SK-N-MC (cell line): ENCODE measurements around the gene HINT2.
A peak's percentile ranks its signal among the peaks of the same experiment; 100 is the strongest.

Source experiments
- DNase-seq: peaks from one replicate; pipeline ENCODE4 v3.0.0-alpha.2; 2011; ENCODE audit warnings: low read depth, low spot score
- H3K27ac ChIP-seq: fragments of 200-600 bp; sonication (generic); 2 replicates; pipeline ENCODE4 v1.5.1; 2016; ENCODE audit warnings: mixed run types
- H3K36me3 ChIP-seq: fragments of 200-600 bp; sonication (generic); 2 replicates; pipeline ENCODE4 v1.6.1; 2017; ENCODE audit warnings: antibody characterized with exemption, low read length, mixed read lengths; ENCODE audit not compliant: insufficient read depth
- H3K4me3 ChIP-seq: fragments of 200-600 bp; sonication (generic); 2 replicates; pipeline ENCODE4 v1.5.1; 2016
- H3K9ac ChIP-seq: fragments of 200-600 bp; sonication (generic); 2 replicates; pipeline ENCODE4 v1.8.0; 2017; ENCODE audit warnings: mixed run types, mixed read lengths; ENCODE audit not compliant: insufficient read length
- H3K9me3 ChIP-seq: fragments of 200-600 bp; sonication (generic); 2 replicates; pipeline ENCODE4 v1.6.1; 2017; ENCODE audit warnings: low read depth, mild to moderate bottlenecking, antibody characterized with exemption, low read length, moderate library complexity, mixed read lengths
- EZH2 ChIP-seq: fragments of 200-600 bp; sonication (generic); IDR thresholded peaks from one replicate; pipeline ENCODE4 v1.6.1; 2017; ENCODE audit warnings: antibody characterized with exemption
- FOXP2 ChIP-seq: optimal IDR thresholded peaks from 2 replicates; pipeline ENCODE3; 2011; ENCODE audit warnings: mild to moderate bottlenecking, moderate library complexity; ENCODE audit not compliant: insufficient read depth; ENCODE audit errors: extremely low read length, control extremely low read depth
- POLR2AphosphoS5 ChIP-seq: IDR thresholded peaks from 2 replicates; pipeline ENCODE4 v1.6.1; 2012; ENCODE audit warnings: mild to moderate bottlenecking, low read depth, low read length, borderline replicate concordance

Gene HINT2

DNA sequence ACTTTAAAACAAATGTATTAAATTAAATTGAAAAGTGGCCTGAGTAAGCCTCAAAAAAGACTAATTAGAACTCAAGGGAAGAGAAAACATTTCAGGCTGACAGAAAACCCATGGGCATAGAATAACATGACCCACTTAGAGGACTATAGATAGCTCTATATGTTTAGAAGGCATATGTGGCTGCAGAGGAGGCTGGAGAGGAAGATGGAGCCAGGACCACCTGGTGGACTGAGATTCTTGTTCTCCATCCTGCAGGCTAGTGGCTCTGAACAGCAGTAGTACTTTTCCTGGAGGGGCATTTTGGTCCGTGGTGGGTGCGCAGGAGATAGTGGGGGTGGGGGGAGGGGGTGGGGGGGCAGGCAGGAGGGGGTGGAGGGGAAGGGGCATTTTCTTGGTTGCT lies 33.8 kb downstream of the HINT2 start:
- Histone ChIP-seq H3K4me3 (no peak overlapping the region), H3K9me3 (no peaks in the 10 kb centered on the region), H3K27ac (no peak overlapping the region), H3K9ac (no peak overlapping the region), H3K36me3 (0 out of 2 replicates have a peak, but pooled peaks cover 3% of the 10 kb centered on the region)
- TF ChIP-seq EZH2: no peak
- TF ChIP-seq POLR2AphosphoS5: no peak
- TF ChIP-seq FOXP2: no peak
- no peak for DNase-seq

DNA sequence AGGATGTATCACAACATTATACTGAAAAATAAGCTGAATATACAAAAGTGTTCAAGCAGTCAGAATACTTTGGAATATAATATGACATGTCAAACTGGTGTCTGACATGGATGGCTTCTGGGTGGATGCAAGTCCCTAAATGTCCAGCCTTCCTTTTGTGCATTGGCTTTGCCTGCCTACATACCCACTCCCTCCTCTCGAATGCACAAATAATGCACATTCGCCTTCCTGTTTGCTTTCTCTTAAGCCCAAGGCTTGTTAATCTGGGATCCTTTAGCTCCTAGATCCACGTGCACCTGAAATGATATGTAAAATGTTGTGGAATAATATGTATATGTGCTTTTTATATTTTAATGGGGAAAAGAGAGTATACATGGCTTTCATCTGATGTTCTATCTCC lies 36.3 kb downstream of the HINT2 start:
- H3K9ac ChIP-seq: no peak overlapping the region
- no peak overlapping the region for H3K4me3 ChIP-seq
- DNase-seq: no peak
- 0 out of 2 replicates have a peak, but pooled peaks cover 2% of the 10 kb centered on the region for H3K36me3 ChIP-seq
- H3K9me3 ChIP-seq: no peaks in the 10 kb centered on the region
- no peak for TF ChIP-seq EZH2
- TF ChIP-seq POLR2AphosphoS5: no peak
- no peak for TF ChIP-seq FOXP2
- H3K27ac ChIP-seq: no peak overlapping the region

DNA sequence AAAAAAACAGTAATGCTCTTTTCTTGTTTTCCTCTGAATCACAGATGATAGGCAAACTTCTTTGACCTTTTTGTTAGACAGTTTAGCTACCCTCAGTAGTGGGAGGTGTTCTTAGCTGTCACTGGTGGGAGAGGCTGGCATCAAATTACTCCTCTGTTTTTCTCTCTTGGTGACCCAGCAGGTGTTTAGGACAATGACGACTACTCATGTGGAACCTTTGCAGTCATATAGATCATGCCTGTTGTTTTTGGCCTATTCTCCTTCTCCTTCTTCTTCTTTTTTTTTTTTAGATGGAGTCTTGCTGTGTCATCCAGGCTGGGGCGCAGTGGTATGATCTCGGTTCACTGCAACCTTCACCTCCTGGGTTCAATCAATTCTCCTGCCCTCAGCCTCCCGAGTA lies 38.8 kb downstream of the HINT2 start:
- no peak for TF ChIP-seq EZH2
- TF ChIP-seq FOXP2: no peak
- TF ChIP-seq POLR2AphosphoS5: no peak
- no peaks in the 10 kb centered on the region for H3K9me3 ChIP-seq
- no peak overlapping the region for H3K27ac ChIP-seq
- no peak overlapping the region for H3K9ac ChIP-seq
- no peak for DNase-seq
- no peak overlapping the region for H3K4me3 ChIP-seq
- no peaks in the 10 kb centered on the region for H3K36me3 ChIP-seq

DNA sequence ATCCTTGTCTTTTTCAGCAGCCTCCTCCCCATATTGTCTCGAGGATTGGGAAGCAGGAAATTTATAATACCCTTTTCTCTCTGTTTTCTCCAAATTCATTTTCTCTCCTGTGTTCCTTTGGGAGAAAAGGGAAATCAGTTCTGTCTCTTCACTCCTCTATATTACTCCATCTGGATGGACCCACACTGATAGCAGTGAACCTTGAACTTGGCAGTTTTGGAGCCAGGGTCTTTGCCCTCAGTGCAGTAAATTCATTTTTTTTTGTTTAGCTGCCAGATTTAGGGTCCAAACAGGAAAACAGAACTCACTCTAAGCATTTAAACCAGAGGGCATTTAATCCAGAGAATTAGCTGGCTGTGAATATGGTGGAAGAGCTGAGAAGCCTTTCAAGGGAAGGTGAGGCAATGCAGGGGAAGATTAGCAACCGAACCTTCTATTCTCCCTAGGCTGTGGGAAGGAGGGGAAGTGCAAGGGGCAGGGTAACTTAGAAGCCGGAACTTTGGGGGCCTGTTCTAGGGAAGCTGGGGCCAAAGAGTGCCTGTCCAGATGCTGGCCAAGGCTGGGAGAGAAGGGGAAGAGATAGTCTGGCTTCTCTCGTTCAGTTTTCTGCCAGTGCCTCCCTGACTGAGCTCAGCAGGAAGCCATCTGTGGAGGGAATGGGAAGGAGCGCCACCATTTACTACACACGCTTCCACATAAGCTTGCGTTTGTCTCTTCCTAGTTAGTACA lies 39.8 kb downstream of the HINT2 start:
- H3K27ac ChIP-seq: peak overlapping the region; percentile 5; the same call in 1 of the 2 replicates

DNA sequence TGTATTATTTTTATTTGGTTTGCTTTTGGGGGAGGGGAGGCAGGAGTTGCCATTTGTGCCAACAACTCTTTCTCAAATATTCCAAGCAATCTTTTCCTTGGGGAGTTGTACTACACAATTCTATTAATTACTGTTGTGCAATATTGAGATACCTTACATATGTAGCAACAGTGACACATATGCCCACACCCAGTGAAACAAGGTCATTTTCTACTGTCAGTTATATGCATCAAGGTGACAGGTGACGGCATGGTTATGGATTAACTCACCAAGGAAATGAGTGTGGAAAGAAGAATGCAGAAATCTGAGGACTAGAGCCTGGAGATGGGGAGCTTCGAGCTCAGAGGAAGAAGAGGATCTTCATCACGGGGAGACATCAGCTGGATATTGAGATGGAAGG lies 42.9 kb downstream of the HINT2 start:
- H3K9me3 ChIP-seq: no peaks in the 10 kb centered on the region
- no peak overlapping the region for H3K9ac ChIP-seq
- H3K36me3 ChIP-seq: no peaks in the 10 kb centered on the region
- no peak for DNase-seq
- H3K4me3 ChIP-seq: no peak overlapping the region
- no peak for TF ChIP-seq FOXP2
- no peak for TF ChIP-seq POLR2AphosphoS5
- TF ChIP-seq EZH2: no peak
- H3K27ac ChIP-seq: no peak overlapping the region

More for the DNA sequence above, 39.8 kb downstream of the HINT2 start:
- DNase-seq: no peak
- Histone ChIP-seq H3K9me3 (no peaks in the 10 kb centered on the region), H3K9ac (peak overlapping the region; percentile 2), H3K36me3 (no peaks in the 10 kb centered on the region), H3K4me3 (no peak overlapping the region)
- TF ChIP-seq EZH2 (no peak), FOXP2 (no peak), POLR2AphosphoS5 (no peak)

DNA sequence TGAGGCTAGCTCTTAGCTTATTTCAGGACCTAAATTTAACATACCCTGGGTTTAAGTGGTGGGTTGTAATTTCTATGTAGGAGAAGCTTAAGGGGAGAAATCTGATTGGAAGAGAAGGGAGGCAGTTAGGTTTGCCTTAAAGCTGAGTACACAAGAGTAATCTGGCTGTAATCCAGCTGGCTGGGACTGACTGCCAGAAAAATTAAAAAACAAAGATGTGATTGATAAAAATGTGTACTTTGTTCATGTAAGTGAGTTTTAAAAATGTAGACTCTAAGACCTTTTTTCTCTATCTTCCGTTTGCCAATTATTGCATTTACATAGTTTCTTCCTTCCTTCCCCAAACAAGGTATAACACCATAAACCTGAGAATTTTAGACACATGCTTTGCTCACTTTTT lies 43.3 kb downstream of the HINT2 start:
- no peak for DNase-seq
- no peak for TF ChIP-seq POLR2AphosphoS5
- TF ChIP-seq FOXP2: no peak
- no peak for TF ChIP-seq EZH2

DNA sequence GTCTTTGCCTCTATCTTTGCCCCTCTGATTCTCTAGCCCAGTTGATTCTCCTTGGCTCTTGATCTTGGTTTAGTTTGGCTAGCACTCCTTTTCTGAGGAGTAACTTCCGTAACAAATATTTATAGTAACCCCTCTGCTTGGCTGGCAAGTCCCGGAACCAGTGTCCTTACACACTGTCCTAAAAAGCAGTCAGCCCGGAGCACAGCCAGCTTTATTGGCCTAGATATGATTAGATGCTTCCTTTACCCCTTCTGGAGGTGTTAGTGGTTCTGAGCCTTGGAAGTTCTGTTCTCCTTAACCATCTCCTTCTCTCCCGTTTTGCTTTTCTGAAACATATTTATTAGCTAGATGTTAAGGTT lies 43.8 kb downstream of the HINT2 start:
- no peak overlapping the region for H3K9ac ChIP-seq
- no peaks in the 10 kb centered on the region for H3K36me3 ChIP-seq
- no peaks in the 10 kb centered on the region for H3K9me3 ChIP-seq
- no peak overlapping the region for H3K27ac ChIP-seq
- TF ChIP-seq EZH2: no peak
- TF ChIP-seq FOXP2: no peak
- TF ChIP-seq POLR2AphosphoS5: no peak
- no peak for DNase-seq
- no peak overlapping the region for H3K4me3 ChIP-seq

More for the DNA sequence above, 43.3 kb downstream of the HINT2 start:
- Histone ChIP-seq H3K9ac (no peak overlapping the region), H3K27ac (no peak overlapping the region), H3K4me3 (no peak overlapping the region), H3K36me3 (no peaks in the 10 kb centered on the region), H3K9me3 (no peaks in the 10 kb centered on the region)

DNA sequence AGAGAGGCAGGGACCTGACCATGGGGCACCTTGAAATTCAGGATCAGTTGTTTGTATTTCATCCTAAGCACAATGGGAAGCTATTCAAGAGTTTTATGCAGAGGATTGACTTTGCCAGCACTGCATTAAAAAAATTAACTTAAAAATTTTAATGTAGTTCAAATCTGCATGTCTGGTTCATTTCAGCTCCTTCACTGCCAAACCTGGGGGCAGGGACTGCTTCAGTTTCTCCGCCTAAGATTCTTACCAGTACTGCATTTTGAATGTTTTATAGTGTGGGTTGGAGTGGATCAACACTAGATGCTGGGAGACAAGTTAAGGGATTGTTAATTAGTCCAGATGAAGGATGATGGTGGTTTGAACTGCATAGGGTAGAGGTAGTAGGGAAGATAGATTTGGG lies 45.1 kb downstream of the HINT2 start:
- no peaks in the 10 kb centered on the region for H3K9me3 ChIP-seq
- DNase-seq: no peak
- H3K9ac ChIP-seq: no peak overlapping the region
- TF ChIP-seq FOXP2 (no peak), POLR2AphosphoS5 (no peak), EZH2 (no peak)
- H3K4me3 ChIP-seq: no peak overlapping the region
- H3K27ac ChIP-seq: no peak overlapping the region
- H3K36me3 ChIP-seq: no peaks in the 10 kb centered on the region

DNA sequence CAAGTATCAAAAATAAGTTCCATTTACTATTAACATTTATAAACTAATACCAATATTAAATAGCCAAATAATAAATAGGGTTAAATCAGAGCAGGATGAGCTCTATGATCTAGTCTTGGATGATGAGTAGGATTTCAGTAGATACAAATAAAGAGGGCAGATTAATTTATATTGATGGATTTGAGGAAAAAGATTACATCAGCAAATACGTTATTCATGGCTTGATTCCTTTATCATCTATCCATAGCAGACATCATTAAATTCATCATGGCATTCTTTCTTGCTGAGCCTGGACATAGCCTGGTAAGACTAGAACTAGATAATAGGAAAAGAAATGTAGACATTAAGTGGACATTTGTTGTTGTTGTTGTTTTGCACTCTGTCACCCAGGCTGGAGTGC lies 47.4 kb downstream of the HINT2 start:
- no peaks in the 10 kb centered on the region for H3K9me3 ChIP-seq
- TF ChIP-seq FOXP2: no peak
- no peak for TF ChIP-seq POLR2AphosphoS5
- TF ChIP-seq EZH2: no peak
- no peaks in the 10 kb centered on the region for H3K36me3 ChIP-seq
- DNase-seq: no peak
- no peak overlapping the region for H3K9ac ChIP-seq
- no peak overlapping the region for H3K4me3 ChIP-seq
- no peak overlapping the region for H3K27ac ChIP-seq
